Fibroblast of peridontal ligament (primary cell): ENCODE results near the gene LRAT.

ENCODE experiments used
- DNase-seq: peaks from one replicate; pipeline ENCODE4 v3.0.0-alpha.2; 2010; ENCODE audit errors: extremely low read depth

The LRAT gene

DNA sequence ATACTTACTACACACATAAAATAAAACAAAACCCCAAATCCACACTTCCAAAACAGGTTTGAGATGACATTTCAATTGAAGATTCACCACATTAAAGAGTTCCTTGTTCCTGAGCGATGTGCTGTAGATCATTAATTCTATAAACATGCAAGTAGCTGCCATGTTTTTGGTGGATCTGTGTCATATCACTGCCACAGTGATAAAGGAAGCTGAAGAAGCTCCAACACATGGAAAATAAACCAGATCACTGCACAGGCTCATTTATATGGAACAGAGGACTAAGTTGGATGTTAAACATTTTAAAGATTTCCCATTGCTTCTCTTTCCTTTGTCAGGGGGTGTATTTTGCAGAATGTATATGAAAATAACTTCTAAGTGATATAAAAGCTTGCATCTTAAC is 34.5 kb downstream of the LRAT start:
- DNase-seq, result no peak

- DNase-seq, result peak; percentile 56
Measured at GRCh38 chr4:154779362-154779947, 35.7 kb downstream of the LRAT start.

DNA sequence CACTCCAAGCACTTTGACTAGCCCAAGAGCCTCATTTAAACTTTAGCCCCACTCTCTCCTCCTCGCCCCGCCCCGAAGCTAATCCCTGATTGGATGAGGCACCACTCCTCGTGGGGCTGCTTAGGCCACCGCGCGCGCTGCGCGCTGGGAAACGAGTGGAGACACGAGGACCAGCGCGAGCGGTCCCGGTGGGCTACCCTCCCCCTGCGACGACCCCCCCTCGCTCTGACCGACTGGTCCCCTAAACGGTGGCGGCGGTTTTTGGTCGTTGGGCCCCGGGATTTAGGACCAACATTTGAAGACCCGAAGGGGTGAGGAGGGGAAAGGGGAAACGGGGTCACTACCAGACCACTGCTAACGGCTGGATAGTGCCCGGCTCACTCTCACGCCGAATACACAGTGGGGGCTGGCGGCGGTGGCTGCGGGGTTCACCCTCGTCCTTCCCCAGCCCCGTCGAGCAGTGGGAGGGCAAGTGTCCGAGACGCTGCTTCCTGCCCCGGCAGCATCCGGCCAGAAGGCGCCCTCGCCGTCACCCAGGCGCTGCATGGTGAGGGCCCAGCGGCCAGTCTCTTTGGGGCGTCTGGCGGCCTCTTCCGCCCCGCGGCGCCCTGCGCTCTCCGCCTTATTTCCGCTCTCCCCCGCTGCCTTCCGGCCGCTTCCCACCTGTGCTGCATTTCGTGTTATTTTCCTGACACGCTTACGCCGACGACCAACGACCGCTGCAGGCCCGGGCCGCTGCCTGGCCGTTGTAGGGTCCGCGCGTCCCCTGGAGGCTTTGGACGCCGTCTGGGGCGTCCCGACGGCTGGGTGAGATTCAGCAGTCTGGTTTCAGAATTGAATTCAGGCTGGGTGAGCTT is 37.6 kb downstream of the LRAT start, which contains the start of gene RBM46:
RBM46 (plus strand) TSS at position 147 of the 857 bp plus-strand sequence. CDS start 15,481 bp downstream, outside the sequence.
- DNase-seq, result no peak

GRCh38 chr4:154781983-154782293 is 38.1 kb downstream of the LRAT start:
- no peak for DNase-seq
